ENCODE data around the gene TNNT3. TPM values are rescaled to one million over a fixed set of nuclear protein-coding genes. Genes with fewer than 3 reads are reported as not detected.

TNNT3 gene
- total RNA-seq, 1 experiment from 2014 or later = not detected

GRCh38 chr11:1932105-1932480 is 12.6 kb downstream of the TNNT3 start:
- no peaks in the 10 kb centered on the region for H3K36me3 Mint-ChIP-seq (ENCODE audit: insufficient read depth in 1 of 3, low read depth in 3 of 3)
- H3K27me3 ChIP-seq (ENCODE audit: insufficient read depth, low read length) = no peaks in the 10 kb centered on the region
- H3K79me2 ChIP-seq (ENCODE audit: insufficient read depth, low read length) = no peaks in the 10 kb centered on the region
- no peak overlapping the region for H4K91ac ChIP-seq (ENCODE audit: insufficient read length, low read depth, low read length)
- H3K4me3 Mint-ChIP-seq = no peak overlapping the region
- no peak overlapping the region for H2BK15ac ChIP-seq (ENCODE audit: low read depth, low read length)
- no peaks in the 10 kb centered on the region for H3K4me1 ChIP-seq (ENCODE audit: insufficient read depth, low read length)
- no peak overlapping the region for H3T11ph ChIP-seq (ENCODE audit: low read length)
- H2BK20ac ChIP-seq (ENCODE audit: low read depth, low read length, poor library complexity, severe bottlenecking) = no peak overlapping the region
- no peak overlapping the region for H4K5ac ChIP-seq (ENCODE audit: insufficient read length, low read depth, low read length)
- H3K9me3 Mint-ChIP-seq = no peaks in the 10 kb centered on the region
- peaks cover 6% of the 10 kb centered on the region for H3K23me2 ChIP-seq (ENCODE audit: insufficient read length, low read depth, low read length, poor library complexity, severe bottlenecking)
- no peak overlapping the region for H3K23ac ChIP-seq (ENCODE audit: insufficient read length, low read depth, low read length)
- no peak overlapping the region for H3K14ac ChIP-seq (ENCODE audit: insufficient read depth, low read length)
- H3K27ac ChIP-seq (ENCODE audit: insufficient read length, low read depth, low read length) = no peak overlapping the region
- no peak overlapping the region for H3K56ac ChIP-seq (ENCODE audit: insufficient read length, low read depth, low read length)
- H4K20me1 ChIP-seq (ENCODE audit: control insufficient read depth, insufficient read depth, insufficient read length) = no peaks in the 10 kb centered on the region
- H3K79me1 ChIP-seq (ENCODE audit: insufficient read depth, low read depth, low read length, poor library complexity, severe bottlenecking) = no peaks in the 10 kb centered on the region
- H2BK120ac ChIP-seq (ENCODE audit: low read depth, low read length, poor library complexity, severe bottlenecking) = no peak overlapping the region
- H2BK5ac ChIP-seq (ENCODE audit: insufficient read length, low read length) = no peak overlapping the region
- H4K8ac ChIP-seq (replicated peaks; ENCODE audit: insufficient read length, low read depth, low read length) = no peak overlapping the region
- WGBS (ENCODE audit: extremely low coverage, insufficient read length, low lambda C conversion rate) = no CpG with 5 or more reads among the region's 11 CpGs
- no peak overlapping the region for H2AFZ ChIP-seq (ENCODE audit: low read length)
- H3K27ac Mint-ChIP-seq = no peak overlapping the region; a peak in 2 of 7 replicates
- H3K18ac ChIP-seq (ENCODE audit: insufficient read length, low read depth, low read length) = no peak overlapping the region
- no peak for DNase-seq
- no peak overlapping the region for H3K9ac ChIP-seq (ENCODE audit: extremely low read depth, insufficient read length, low read length)
- no peak overlapping the region for H2BK12ac ChIP-seq (ENCODE audit: insufficient read length, low read depth, low read length)
- no peak overlapping the region for H3K4ac ChIP-seq (ENCODE audit: low read depth, low read length)
- no peak for TF ChIP-seq CTCF (conservative IDR thresholded peaks at IDR 0.05)
- peaks cover 15% of the 10 kb centered on the region for H3K27me3 Mint-ChIP-seq (ENCODE audit: low read depth)
- H3K9me3 ChIP-seq (ENCODE audit: control insufficient read depth, low read depth, low read length) = no peaks in the 10 kb centered on the region
- no peak overlapping the region for H3K4me2 ChIP-seq (ENCODE audit: insufficient read depth, insufficient read length, low read length)
- peaks cover 0 to 6% of the 10 kb centered on the region in 2 experiments; a peak in 1 of 4 replicates for H3K4me1 Mint-ChIP-seq
- no peak overlapping the region for H2AK5ac ChIP-seq (ENCODE audit: insufficient read length, low read length)
